Daoy (cell line): ENCODE results near the gene WHAMM. TPM values are rescaled to one million over a fixed set of nuclear protein-coding genes. Genes with fewer than 3 reads are reported as not detected.
"Not testable (repeated sequence)": the region's sequence is repeated elsewhere in the genome, so short reads cannot be mapped to it uniquely, and the experiment has no call there.

Source experiments
- DNase-seq: peaks from one replicate; pipeline ENCODE4 v3.0.0-alpha.2; 2015; ENCODE audit warnings: low read depth
- total RNA-seq: library from RNA; depleted of rRNA; stranded (reverse); fragments of >200 nt; shearing (Covaris generic); gene quantifications from 2 replicates; pipeline ENCODE4 v1.2.3, GENCODE V29; 2014

WHAMM gene
- total RNA-seq, 1 experiment from 2014 or later = 3.2 TPM

DNA sequence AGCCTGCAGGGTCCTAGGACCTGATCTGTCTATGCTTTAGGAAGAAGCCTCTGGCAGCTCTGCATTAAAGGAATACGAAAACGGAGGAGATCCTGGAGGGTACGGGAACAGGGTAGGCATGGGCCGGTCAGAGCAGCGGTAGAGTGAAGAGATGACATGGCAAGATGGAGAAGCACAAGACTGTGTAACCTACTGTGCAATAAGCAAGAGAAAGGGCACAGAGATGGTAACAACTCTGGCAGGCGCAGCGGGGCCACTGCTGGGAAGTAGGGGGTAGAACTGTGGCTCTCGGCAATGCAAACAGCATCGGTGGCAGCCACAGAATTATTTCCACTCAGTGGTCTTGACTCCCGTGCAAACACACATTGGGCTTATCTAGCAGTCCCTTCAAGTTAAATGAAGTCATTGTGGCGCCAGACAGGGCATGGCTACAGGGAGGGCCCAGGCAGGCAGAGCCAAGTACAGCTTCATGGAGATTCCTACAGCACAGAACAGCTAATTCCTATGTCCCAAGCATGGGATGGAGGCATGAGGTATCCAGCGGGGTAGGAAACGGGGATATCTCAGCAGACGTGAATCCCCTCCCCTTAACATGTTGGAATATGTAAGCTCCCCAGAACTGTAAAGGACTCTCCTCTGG lies 28.8 kb downstream of the WHAMM start:
- DNase-seq = no peak

- no peak for DNase-seq
These were observed 29.7 kb downstream of the WHAMM start for GRCh38 chr15:82839136-82839535.

DNA sequence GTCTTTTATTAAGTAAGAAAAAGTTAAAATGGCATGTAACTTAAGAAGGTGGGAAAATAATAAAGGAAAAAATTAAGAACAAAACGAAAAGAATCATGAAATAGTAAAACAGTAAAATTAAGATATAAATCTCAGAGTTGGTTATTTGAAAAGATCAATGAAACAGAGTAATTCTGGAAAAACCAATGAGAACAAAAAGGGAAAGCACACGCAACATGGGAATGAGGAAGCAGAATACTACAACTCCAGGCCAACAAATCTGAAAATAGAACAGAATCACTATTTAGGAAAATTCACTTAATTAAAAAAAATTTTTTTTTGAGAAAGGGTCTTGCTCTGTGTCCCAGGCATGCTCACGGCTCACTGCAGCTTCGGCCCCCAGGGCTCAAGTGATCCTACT lies 30.7 kb downstream of the WHAMM start:
- DNase-seq = no peak

DNA sequence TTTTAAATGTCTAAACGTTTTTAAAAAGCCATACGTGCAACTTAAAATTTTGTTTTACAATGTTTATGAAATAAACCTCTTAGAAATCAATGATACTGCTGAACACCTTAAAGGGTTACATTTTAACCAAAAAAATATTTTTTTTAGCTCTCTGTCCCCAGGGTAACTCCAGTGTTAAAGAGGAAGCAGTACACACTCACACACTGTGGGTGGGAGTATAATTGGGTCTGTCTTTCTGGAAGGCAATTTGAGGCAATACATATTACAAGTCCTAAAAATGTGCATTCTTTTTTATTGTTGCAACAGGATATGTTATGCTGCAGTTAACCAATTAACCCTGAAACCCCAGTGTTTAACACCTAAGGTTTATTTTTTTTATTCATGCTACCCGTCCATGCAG lies 34.1 kb downstream of the WHAMM start:
- no peak for DNase-seq

DNA sequence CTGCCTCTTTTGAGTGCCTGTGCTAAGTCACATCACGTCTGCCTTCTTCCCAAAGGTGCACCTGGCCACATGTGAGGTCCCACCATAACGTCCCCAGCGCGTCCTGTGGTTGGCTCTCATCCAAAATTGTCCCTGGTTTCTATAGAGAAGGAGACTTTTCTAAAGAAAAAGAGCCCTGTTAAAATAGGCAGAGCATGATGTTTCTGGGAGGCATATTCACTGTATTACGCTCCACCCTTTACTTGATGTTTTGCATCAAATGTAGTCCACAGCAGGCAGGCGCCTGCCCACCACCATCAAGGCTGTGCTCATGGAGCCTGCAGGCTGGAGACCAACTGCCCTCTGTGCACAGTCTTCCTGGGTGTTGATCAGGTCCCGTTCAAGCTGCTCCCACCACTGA lies 36.3 kb downstream of the WHAMM start:
- no peak for DNase-seq

DNA sequence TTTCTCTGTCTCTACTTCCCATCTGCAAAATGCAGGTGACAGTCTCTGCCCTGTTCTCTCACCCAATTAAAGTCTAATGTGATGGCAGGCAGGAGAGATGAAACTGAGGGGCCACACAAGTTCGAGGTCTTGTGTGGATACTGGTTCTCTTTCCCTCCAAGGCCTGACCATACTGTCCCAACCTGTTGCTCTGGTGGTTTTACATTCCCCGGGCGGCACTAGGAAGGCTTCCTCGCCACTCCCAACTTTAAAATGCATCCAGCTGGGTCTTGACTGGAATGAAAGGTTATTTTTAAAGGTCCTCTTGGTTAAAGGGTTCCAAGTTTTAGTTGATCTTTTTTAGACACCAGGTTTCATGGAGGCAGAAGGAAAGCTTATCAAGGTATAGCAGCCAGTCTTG lies 37.2 kb downstream of the WHAMM start:
- no peak for DNase-seq

DNA sequence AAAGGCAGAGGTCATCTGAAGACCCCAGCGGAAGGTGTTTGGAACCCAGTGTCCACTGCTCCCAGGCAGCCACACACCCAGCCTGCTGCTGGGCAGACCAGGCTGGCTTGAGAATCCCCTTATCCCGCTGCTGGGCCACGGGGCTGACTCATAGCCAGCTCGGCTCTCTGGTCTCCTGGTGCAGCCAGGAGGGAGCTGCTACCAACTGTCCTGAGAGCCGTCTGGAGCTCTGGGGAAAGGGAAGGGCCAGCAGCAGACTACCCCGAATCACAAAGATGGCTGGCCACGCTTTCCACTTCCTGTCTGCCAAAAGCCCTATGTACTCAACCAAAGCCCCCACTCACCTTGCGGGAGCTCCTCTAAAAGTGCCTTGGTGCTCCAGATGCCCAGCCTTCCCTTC lies 38.3 kb downstream of the WHAMM start:
- peak; percentile 27 for DNase-seq

DNA sequence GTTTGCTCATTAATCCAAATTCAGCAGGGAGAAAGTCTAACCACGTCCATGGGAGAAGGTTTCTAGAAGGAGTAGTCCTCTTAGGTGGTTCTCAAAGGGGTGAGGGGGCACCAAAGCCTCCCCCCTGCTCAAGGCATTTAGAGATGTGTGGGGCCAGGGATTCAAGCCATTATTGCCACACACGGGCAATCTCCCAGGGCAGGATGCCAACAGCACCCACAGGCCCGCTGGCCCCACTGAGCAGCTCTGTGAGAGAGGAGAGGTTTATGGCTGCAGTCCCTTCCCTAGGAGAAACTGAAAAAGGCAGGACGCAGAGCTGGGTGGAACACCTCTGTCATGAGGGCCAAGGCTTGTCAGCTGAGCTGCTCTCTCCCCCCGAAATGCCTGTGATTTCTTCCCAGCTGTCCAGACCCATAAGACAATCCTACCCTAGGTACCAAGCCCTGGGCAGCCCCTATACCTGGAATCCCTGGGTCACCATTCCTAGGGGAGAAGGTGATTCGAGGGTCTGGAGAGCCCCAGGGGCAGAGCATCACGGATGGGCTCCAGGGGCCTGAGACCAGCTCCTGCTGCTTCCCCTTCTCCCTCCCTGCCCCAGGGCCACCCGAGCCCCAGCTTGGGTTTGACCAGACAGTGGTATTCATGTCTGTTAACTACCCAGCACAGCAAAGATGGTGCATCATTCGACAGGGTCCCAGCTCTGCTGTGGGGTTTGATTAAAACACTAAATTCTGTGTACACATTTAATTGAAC lies 39.0 kb downstream of the WHAMM start:
- no peak for DNase-seq

DNA sequence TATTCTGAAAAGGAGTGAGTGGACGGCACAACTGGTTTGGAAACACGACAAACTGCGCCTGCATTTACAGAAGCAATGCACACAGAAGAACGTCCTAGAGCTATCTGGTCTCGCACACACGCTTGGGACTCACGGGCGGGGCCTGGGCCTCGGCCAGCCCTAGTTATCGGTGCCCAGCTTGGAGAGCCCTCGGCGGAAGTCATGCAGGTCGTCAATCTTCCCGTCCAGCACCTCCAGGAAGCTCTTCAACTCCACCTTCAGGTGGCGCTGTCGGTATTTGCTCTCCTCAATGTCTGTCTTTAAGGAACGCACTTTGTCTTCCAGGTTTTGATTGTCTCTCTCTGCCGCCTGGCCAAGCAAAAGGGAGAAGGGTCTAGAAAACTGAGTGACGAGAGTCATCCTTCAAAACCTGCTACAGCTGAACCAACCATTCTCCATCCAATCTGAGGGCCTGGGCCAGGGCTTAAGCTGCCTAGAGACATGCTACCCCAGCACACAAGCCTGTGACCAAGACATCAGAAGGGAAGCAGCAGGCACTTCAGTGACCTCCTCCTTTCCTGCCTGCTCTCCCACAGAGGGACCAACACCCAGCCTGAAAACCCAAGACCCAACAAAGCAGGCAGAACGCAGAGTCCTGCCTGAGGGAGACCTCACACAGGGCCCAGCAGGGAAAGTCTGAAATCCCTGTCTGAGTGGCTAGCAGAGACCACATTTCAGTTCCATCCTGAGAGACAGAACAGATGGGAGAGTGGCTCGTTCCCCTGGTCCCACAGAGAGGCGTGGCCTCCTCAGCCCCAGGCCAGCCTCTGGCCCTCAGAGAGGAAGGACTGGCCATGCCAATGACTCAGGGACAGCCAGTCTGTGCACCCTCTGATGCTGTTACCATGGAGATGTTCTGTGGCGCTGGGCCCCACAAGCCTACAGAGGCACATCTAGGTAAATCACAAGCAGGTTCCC lies 40.4 kb downstream of the WHAMM start:
- peak; percentile 83 for DNase-seq

DNA sequence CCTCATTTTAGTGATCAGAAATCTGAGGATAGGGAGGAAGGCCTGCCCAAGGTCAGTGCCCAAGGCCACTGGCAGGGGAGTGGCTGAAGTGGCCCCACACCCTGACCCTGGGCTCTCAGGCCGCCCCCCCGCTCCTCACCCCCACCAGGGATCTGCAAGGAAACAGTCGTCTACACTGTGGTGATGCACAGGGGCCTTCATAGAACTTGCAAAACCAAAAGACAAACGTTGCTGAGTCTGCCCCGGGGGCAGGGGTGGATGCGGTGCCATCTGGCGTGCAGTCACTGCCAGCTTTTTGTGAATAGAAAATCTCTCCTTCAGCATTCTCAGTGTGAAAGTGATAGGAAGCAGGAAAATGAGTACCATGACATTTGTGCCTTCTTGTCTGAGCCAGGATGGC lies 41.3 kb downstream of the WHAMM start:
- no peak for DNase-seq

DNA sequence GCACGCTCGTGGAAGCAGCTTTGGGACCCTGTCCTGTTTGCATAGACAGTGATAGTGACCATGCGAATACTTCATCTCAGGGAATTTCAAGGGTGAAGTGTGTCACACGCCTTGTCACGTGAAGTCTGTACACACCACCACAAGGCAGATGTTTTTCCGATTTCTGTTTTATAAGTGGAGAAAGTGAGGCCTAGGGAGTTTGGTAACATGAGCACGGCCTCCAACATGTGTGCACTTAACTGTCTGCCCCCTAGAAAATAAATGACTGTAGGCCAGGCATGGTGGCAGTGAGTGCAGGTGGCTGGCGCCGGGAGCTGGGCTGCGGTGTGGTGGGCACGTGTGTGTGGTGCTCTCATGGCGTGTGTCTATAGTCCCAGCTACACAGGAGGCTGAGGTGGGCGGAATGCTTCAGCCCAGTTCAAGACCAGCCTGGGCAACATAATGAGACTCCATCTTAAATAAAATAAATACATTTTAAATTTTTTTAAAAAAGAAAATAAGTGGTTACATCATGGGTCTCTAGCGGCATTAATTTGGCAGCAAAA lies 42.0 kb downstream of the WHAMM start:
- no peak for DNase-seq

GRCh38 chr15:82851981-82852511 lies 42.6 kb downstream of the WHAMM start:
- peak; percentile 41 for DNase-seq

DNA sequence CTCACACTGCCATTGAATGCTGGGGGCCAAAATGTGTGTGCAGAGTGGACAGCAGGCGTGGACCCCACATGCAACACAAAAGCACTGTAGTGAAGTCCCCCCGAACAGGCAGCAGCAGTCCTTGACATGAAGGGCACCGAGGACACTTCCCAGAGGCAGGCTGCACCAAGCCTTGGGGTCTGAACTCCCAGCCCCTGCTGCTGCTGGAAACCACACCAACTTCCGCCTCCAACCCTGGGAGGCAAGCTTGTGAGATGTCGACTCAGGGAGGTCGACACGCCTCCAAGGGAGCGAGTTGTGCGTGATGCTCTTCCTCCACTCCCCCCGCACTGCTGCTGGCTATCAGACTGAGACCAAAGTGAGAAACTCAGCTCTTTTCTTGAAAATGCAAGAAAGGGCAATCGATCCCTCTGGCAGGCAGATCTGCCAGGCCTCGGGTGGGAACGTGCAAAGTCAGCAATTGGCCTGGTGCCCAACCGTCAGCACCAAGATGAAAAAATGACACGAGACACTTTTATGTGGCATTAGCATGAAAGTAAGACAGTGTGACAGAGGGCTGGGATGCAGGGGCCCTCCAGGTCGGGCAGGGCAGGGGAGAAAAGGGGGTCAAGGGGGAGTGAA lies 43.6 kb downstream of the WHAMM start:
- DNase-seq = peak; percentile 28

GRCh38 chr15:82854554-82854953 lies 45.1 kb downstream of the WHAMM start:
- DNase-seq = no peak

DNA sequence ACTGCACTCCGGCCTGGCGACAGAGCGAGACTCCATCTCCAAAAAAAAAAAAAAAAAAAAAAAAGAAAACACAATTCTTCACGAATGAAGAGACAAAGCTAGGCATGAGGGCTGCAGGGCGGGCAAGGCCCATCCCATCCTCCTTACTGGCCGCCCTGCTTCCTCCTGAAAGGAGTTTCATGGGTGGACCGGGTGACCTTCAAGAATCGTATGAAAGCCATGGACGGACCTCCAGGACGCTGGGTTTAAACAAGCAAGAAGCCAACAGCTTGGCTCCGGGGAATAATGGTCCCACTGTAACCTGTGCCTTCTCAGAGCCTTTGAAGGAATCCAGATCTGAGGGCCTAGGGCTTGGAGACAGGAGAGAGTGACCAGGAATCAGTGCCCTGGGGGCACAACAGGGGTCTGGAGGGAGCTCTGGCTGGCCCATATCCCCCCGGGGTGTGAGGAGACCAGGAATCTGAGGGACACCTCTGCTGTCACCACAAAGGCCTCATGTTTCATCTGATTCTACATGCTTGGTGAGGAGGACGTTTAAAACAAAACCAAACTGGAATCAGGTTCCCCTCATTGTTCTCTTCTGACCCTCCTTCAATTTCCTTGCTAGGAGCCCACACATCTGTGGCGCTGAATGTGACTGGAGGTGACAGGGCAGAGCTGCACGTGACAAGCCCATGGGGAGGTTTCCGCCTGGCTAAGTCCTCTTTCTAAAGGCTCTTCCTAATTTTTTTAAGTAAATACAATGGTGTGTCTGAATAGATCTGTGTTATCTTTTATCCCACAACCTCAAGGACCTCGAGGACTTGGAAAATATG lies 46.1 kb downstream of the WHAMM start:
- DNase-seq = no peak

- DNase-seq = no peak
These were observed 47.2 kb downstream of the WHAMM start for GRCh38 chr15:82856397-82857170.

DNA sequence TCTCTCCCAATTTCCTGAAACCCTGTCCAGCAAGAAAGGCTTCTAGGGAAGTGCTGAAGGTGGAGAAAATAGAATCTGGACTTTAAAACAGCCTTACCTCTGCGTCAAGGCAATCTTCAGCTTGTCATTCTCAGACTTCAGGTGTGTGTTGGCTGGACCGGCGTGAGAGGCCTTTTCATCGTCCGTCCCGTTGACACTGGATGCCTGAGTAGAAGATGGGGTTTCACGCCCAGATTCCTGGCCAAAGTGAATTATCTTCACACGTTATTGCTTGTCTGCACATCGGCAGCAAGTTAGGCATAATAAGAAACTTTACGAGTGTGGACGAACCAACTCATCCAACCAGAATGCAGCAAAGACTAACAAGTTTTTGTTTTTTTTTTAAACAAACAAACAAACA lies 49.5 kb downstream of the WHAMM start:
- no peak for DNase-seq

- DNase-seq = no peak
These were observed 53.5 kb downstream of the WHAMM start for GRCh38 chr15:82862886-82863285.

DNA sequence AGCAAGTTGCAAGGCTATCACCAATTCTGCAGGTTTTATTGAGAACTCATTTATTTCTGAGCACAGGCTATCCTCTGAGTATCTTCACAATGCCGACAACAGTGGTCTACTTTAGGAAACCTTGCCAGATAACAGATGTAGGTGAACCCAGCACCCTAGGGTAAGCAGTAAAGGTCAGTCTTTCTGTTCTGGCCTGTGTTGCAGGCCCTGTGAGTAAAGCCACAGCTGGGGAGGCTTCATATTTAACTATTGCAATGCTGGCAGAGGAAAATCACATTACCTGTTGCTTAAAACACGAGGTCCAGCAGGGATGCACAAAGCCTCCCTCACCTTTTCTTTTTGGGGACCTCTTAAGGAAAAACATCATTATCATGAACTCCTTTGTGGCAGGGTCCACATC lies 55.5 kb downstream of the WHAMM start:
- no peak for DNase-seq

DNA sequence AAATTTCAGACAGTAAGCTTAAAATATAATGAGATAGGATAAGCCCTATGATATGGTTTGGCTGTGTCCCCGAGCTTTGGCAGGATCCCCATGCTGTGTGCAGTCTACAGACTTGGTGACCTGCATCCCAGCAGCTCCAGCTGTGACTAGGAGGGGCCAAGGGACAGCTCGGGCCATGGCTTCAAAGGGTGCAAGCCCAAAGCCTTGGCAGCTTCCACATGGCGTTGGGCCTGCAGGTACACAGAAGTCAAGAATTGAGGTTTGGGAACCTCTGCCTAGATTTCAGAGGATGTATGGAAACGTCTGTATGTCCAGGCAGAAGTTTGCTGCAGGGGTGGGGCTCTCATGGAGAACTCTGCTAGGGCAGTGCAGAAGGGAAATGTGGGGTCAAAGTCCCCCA lies 56.2 kb downstream of the WHAMM start:
- DNase-seq = not testable (repeated sequence)
